Spleen (tissue), 11 donors: ENCODE measurements around the gene METTL1. TPM values are rescaled to one million over a fixed set of nuclear protein-coding genes. Genes with fewer than 3 reads are reported as not detected.

ENCODE experiments used
- DNase-seq: peaks from one replicate; pipeline ENCODE4 v3.0.0-alpha.2; 2020
- H3K27ac ChIP-seq, 8 donors: fragments of 200-600 bp; sonication (generic) in 7 of 8; 1 replicate in 4 of 8; 2 replicates in 4 of 8; pipeline versions ENCODE4 v1.5.0 to v1.8.0; 2016 to 2021; ENCODE audit warnings: inconsistent platforms in 4 of 8, mild to moderate bottlenecking in 4 of 8, moderate library complexity in 1 of 8
- H3K27me3 ChIP-seq, 7 donors: fragments of 200-600 bp; sonication (generic) in 6 of 7; replicated peaks in 1 of 7; 1 replicate in 4 of 7; 2 replicates in 3 of 7; pipeline versions ENCODE4 v1.5.0 to v1.8.0; 2016 to 2021; ENCODE audit warnings: inconsistent platforms in 3 of 7, mild to moderate bottlenecking in 1 of 7
- H3K36me3 ChIP-seq, 6 donors: fragments of 200-600 bp; sonication (generic) in 5 of 6; 1 replicate in 4 of 6; 2 replicates in 2 of 6; pipeline versions ENCODE4 v1.5.0 to v1.8.0; 2016 to 2021; ENCODE audit warnings: inconsistent platforms in 2 of 6
- H3K4me1 ChIP-seq, 6 donors: fragments of 200-600 bp; sonication (generic) in 5 of 6; 1 replicate in 3 of 6; 2 replicates in 3 of 6; pipeline versions ENCODE4 v1.5.0 to v1.8.0; 2016 to 2021; ENCODE audit warnings: inconsistent platforms in 3 of 6
- H3K4me3 ChIP-seq, 8 donors: fragments of 200-600 bp; sonication (generic) in 7 of 8; 1 replicate in 4 of 8; 2 replicates in 4 of 8; pipeline versions ENCODE4 v1.5.0 to v1.8.0; 2016 to 2021; ENCODE audit warnings: inconsistent platforms in 4 of 8, mild to moderate bottlenecking in 4 of 8, moderate library complexity in 2 of 8
- H3K9me3 ChIP-seq, 8 donors: fragments of 200-600 bp; sonication (generic) in 7 of 8; 1 replicate in 4 of 8; 2 replicates in 4 of 8; pipeline versions ENCODE4 v1.5.0 to v1.8.0; 2016 to 2021; ENCODE audit warnings: inconsistent platforms in 4 of 8
- POLR2A ChIP-seq, 3 donors: fragments of 450-650 bp; IDR thresholded peaks; one replicate each; pipeline ENCODE4 v1.5.1; 2017; ENCODE audit warnings: antibody characterized with exemption in 3 of 3, mild to moderate bottlenecking in 1 of 3
- POLR2AphosphoS5 ChIP-seq, 3 donors: sonication (generic); formaldehyde crosslinking; IDR thresholded peaks; one replicate each; pipeline ENCODE4 v1.5.1; 2017; ENCODE audit warnings: antibody characterized with exemption in 3 of 3
- WGBS, 5 donors: extraction: QIAGEN DNeasy Blood & Tissue Kit in 3 of 5; methylation state at CpG; one replicate each; pipeline versions ENCODE4 v1.1.5 to v1.1.7; 2013 to 2018; 5-methylcytosine and 5-hydroxymethylcytosine counted together
- intact Hi-C: fragments of 100-400 bp; cut with DNase I; formaldehyde crosslinking; loops from one replicate; pipeline ENCODE4 v1.15.0; 2023; ENCODE audit warnings: low total_unique reads
- polyA plus RNA-seq, 3 donors: library from polyadenylated mRNA; stranded (reverse); fragments of 200-250 nt; gene quantifications; one replicate each; pipeline ENCODE4 v1.2.1, GENCODE V29; 2013
- total RNA-seq, 7 donors: library from RNA; depleted of rRNA in 3 of 7; stranded (reverse); fragments of >200 nt in 3 of 7; fragmentation: NEBNext Ultra II Directional in 4 of 7; extraction: Animal tissue kit (Norgen Biotek cat#: 25700) in 4 of 7; gene quantifications; one replicate each; pipeline versions ENCODE4 v1.1.0 to v1.2.1, GENCODE V29; 2016 to 2021
- TF ChIP-seq, protein P1 (sequence below), 11 experiments: fragments of 200-600 bp in 7 of 11; fragments of 450-650 bp in 4 of 11; sonication (generic) in 4 of 11; IDR thresholded peaks in 8 of 11; conservative IDR thresholded peaks in 3 of 11; 1 replicate in 7 of 11; 2 replicates in 4 of 11; pipeline versions ENCODE4 v1.4.0 to v1.8.0; 2016 to 2021; ENCODE audit warnings: antibody characterized with exemption in 11 of 11, inconsistent platforms in 4 of 11, mild to moderate bottlenecking in 1 of 11
- donor health status: healthy with polysubstance abuse.
- donor health status: DM: no; HTN: no; CAD: no; lungs with moderate emphysema.
- donor health status: DM: no; HTN: no; CAD: no.
- donor health status: Bipolar disorder and iron deficiency.
- donor health status: healthy.
- donor health status: DM: no; HTN: no; CAD: no.
- donor health status: DM: yes; HTN: yes; CAD: no.

METTL1 gene
- total and polyA plus RNA-seq, 10 donors, result 4.9 to 22.0 (median 14.5) TPM

GRCh38 chr12:57729321-57729844 lies 42.5 kb downstream of the METTL1 start:
- DNase-seq, result no peak
- Histone ChIP-seq H3K9me3 (no peaks in the 10 kb centered on the region), H3K4me1 (peaks cover 0 to 24% (median 7%) of the 10 kb centered on the region in 6 donors), H3K27ac (no peak overlapping the region), H3K36me3 (peaks cover 0 to 88% (median 74%) of the 10 kb centered on the region in 6 donors), H3K4me3 (no peak overlapping the region), H3K27me3 (peaks cover 0 to 14% (median 0%) of the 10 kb centered on the region in 7 donors)
- TF ChIP-seq, protein P1, sequence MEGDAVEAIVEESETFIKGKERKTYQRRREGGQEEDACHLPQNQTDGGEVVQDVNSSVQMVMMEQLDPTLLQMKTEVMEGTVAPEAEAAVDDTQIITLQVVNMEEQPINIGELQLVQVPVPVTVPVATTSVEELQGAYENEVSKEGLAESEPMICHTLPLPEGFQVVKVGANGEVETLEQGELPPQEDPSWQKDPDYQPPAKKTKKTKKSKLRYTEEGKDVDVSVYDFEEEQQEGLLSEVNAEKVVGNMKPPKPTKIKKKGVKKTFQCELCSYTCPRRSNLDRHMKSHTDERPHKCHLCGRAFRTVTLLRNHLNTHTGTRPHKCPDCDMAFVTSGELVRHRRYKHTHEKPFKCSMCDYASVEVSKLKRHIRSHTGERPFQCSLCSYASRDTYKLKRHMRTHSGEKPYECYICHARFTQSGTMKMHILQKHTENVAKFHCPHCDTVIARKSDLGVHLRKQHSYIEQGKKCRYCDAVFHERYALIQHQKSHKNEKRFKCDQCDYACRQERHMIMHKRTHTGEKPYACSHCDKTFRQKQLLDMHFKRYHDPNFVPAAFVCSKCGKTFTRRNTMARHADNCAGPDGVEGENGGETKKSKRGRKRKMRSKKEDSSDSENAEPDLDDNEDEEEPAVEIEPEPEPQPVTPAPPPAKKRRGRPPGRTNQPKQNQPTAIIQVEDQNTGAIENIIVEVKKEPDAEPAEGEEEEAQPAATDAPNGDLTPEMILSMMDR (IDR thresholded peaks at IDR 0.05 in 8 of 11, conservative IDR thresholded peaks at IDR 0.05 in 3 of 11), result no peak
- TF ChIP-seq POLR2A (IDR thresholded peaks at IDR 0.05), result no peak
- no peak for TF ChIP-seq POLR2AphosphoS5 (IDR thresholded peaks at IDR 0.05)
- intact Hi-C loops, result no loop called here
- WGBS, 5 donors, result 59 to 75% (median 63%) methylated on average over 5 of the region's 5 CpGs

DNA sequence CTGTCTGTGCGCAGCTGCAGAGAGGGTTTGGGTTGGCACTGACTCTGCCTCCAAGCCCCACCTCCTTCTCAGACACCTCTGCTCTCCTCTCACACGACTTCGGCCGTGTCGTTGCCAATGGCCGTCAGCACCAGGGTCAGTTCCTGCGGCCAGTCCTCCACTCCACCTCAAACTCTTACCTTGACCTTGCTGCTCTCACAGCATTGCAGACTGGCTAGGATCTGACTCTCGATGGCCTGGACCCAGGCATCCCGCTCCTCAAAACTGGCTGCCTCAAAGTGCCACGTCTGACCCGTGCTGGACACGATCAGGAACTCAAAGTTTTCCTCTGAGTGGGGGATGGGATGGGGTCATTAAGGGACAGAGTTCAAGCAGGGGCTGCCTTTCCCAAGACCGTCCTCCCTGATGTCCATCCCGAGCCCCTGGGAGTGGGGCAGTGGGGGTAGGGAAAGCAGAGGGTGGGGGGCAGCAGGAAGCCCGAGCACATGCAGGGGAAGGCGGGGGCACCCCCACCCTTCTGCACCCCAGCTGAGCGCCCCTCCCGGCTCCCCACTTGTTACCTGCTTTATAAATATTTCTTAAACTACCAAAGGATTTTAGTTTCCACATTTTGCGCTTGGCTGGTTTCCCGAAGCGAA lies 44.0 kb downstream of the METTL1 start:
- peaks cover 0 to 24% (median 7%) of the 10 kb centered on the region in 6 donors for H3K4me1 ChIP-seq
- no peak for TF ChIP-seq POLR2AphosphoS5 (IDR thresholded peaks at IDR 0.05)
- no peak for TF ChIP-seq POLR2A (IDR thresholded peaks at IDR 0.05)
- TF ChIP-seq, protein P1 (IDR thresholded peaks at IDR 0.05 in 8 of 11, conservative IDR thresholded peaks at IDR 0.05 in 3 of 11), result no peak
- WGBS, 5 donors, result 71 to 83% (median 75%) methylated on average over 21 of the region's 21 CpGs
- no peak for DNase-seq
- no peak overlapping the region for H3K27ac ChIP-seq
- H3K4me3 ChIP-seq, result peak overlapping the region in 1 of 8 donors; percentile 76
- peaks cover 0 to 6% (median 0%) of the 10 kb centered on the region in 7 donors for H3K27me3 ChIP-seq
- H3K9me3 ChIP-seq, result no peaks in the 10 kb centered on the region
- peaks cover 0 to 73% (median 60%) of the 10 kb centered on the region in 6 donors for H3K36me3 ChIP-seq
- intact Hi-C loops, result no loop called here

DNA sequence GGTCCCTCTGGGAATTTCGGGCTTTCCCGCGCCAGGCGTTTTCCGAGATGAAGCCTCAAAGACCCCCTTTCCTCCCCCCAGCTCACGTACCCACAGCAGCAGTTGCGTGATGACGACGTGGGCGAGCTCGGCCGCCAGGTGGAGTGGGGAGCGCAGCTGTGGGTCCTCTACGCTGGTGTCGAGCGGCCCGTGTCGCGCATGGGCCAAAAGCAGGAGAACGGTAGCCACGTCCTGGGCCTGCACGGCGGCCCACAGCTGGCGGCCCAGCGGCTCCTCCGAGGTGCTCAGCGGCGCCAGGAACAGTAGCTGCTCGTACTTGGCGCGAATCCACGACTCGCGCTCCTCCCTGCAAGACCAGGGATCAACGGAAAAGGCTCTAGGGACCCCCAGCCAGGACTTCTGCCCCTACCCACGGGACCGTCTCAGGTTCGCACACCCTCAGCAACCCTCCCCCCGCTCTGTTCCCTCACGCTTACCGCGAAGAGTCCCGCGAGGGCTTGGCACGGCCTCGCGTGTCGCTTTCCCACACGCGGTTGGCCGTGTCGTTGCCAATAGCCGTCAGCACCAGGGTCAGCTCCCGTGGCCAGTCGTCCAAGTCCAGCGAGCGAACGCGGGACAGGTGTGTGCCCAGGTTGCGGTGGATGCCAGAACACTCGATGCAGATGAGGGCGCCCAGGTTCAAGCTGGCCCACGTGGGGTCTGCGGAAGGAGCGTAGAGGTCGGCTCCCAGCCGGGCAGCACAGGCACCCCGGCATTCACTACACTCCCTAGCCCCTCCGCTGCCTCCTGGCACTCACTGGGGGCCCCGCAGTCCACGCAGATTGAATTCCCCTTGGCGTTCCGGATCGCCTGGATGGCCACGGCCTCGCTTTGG lies 44.8 kb downstream of the METTL1 start:
- H3K36me3 ChIP-seq, result peaks cover 0 to 67% (median 53%) of the 10 kb centered on the region in 6 donors
- no peaks in the 10 kb centered on the region for H3K27me3 ChIP-seq
- 65 to 79% (median 68%) methylated on average over 60 to 76 of the region's 76 CpGs for WGBS, 5 donors
- intact Hi-C loops, result no loop called here
- H3K4me3 ChIP-seq, result peak overlapping the region; percentile 42 to 76 (median 48)
- peaks cover 0 to 24% (median 7%) of the 10 kb centered on the region in 6 donors for H3K4me1 ChIP-seq
- H3K9me3 ChIP-seq, result no peaks in the 10 kb centered on the region
- DNase-seq, result no peak
- TF ChIP-seq, protein P1 (IDR thresholded peaks at IDR 0.05 in 8 of 11, conservative IDR thresholded peaks at IDR 0.05 in 3 of 11), result peak in 3 of 11 experiments; percentile 21 to 32 (median 27)
- TF ChIP-seq POLR2A (IDR thresholded peaks at IDR 0.05) (no peak), POLR2AphosphoS5 (IDR thresholded peaks at IDR 0.05) (peak; percentile 24 to 74 (median 27))
- peak overlapping the region in 6 of 8 donors; percentile 51 to 79 (median 64) for H3K27ac ChIP-seq
